Calu3 (cell line): ENCODE data around the gene OGDH. TPM values are rescaled to one million over a fixed set of nuclear protein-coding genes. Genes with fewer than 3 reads are reported as not detected.

Experiments
- BruUV-seq: library from RNA; stranded (reverse); fragments of 400-500 nt; replicated peaks from 2 replicates; lab custom pipeline; 2021; lab: Mats Ljungman, UMichigan
- CTCF ChIA-PET: fragments of 300-600 bp; sonication (Branson Sonifier 250); formaldehyde crosslinking; loops from one replicate; lab custom pipeline; 2022; ENCODE audit warnings: antibody characterized with exemption; lab: Charles Lee
- DNase-seq: peaks from one replicate; pipeline ENCODE4 v3.0.0; 2022
- H3K27ac Mint-ChIP-seq: one replicate; pipeline ENCODE4 v1.8.0; 2022; ENCODE audit warnings: mixed read lengths; ENCODE audit not compliant: unreplicated experiment
- H3K27me3 Mint-ChIP-seq: one replicate; pipeline ENCODE4 v1.8.0; 2022; ENCODE audit warnings: mixed read lengths; ENCODE audit not compliant: unreplicated experiment
- H3K36me3 Mint-ChIP-seq: one replicate; pipeline ENCODE4 v1.8.0; 2022; ENCODE audit warnings: mild to moderate bottlenecking, moderate library complexity, mixed read lengths; ENCODE audit not compliant: insufficient read depth, unreplicated experiment
- H3K4me1 Mint-ChIP-seq: one replicate; pipeline ENCODE4 v1.8.0; 2022; ENCODE audit warnings: mild to moderate bottlenecking, low read depth, mixed read lengths; ENCODE audit not compliant: unreplicated experiment
- H3K4me3 Mint-ChIP-seq: one replicate; pipeline ENCODE4 v1.8.0; 2022; ENCODE audit warnings: mild to moderate bottlenecking, low read depth, moderate library complexity, mixed read lengths; ENCODE audit not compliant: unreplicated experiment
- H3K9me3 Mint-ChIP-seq: one replicate; pipeline ENCODE4 v1.8.0; 2022; ENCODE audit warnings: low read depth, mixed read lengths; ENCODE audit not compliant: unreplicated experiment
- intact Hi-C: fragments of 100-400 bp; cut with micrococcal nuclease; formaldehyde crosslinking; loops from one replicate; pipeline ENCODE4 v1.10.0; 2022; ENCODE audit not compliant: unreplicated experiment
- total RNA-seq: library from RNA; stranded (reverse); gene quantifications from 2 replicates; pipeline ENCODE4 v1.2.3, GENCODE V29; 2022
- TF ChIP-seq, protein P1 (sequence below): fragments of 200-600 bp; IDR thresholded peaks from one replicate; pipeline ENCODE4 v1.8.0; 2022; ENCODE audit warnings: antibody characterized with exemption; ENCODE audit not compliant: unreplicated experiment

OGDH gene
- total RNA-seq, 1 experiment from 2014 or later = 100 TPM

DNA sequence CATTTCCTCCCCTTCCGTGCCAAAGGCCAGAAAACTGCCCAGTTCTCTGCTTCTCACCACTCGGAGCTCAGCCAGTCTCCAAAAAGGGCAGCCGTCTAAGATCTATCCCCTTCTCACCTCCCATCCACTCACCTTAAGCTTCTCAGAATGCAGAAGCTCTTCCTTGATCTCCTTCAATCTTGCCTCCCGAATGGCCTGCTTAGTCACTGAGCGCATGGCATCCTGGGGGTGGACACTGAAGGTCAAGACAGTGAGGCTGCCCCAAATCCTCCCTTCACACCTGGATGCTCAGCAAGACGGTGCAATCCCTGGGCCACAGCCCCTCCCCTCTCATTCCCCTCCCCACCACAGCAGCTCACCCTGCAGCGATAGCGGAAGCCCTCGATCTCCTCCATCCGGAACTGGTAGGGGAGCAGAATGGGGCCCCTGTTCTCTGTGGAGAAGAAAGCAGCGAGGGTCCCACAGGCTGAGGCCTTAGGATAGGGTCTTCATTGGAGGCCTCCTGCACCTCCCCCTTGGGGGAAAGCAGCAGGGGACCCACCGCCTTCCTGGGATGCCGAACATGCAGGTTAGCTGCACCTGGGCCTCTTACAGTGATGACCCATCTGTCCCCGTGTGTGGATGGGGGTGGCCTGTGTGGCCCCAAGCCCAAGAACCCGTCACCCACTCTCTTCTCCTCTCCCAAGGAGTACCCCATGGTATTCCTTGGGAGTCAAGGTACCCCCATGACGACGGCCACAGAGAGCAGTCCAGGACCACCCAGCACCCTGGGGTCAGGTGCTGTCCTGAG is 37.5 kb upstream of the OGDH start:
- DNase-seq = no peak
- no peaks in the 10 kb centered on the region for H3K27me3 Mint-ChIP-seq
- H3K4me3 Mint-ChIP-seq = no peak overlapping the region
- TF ChIP-seq, protein P1, sequence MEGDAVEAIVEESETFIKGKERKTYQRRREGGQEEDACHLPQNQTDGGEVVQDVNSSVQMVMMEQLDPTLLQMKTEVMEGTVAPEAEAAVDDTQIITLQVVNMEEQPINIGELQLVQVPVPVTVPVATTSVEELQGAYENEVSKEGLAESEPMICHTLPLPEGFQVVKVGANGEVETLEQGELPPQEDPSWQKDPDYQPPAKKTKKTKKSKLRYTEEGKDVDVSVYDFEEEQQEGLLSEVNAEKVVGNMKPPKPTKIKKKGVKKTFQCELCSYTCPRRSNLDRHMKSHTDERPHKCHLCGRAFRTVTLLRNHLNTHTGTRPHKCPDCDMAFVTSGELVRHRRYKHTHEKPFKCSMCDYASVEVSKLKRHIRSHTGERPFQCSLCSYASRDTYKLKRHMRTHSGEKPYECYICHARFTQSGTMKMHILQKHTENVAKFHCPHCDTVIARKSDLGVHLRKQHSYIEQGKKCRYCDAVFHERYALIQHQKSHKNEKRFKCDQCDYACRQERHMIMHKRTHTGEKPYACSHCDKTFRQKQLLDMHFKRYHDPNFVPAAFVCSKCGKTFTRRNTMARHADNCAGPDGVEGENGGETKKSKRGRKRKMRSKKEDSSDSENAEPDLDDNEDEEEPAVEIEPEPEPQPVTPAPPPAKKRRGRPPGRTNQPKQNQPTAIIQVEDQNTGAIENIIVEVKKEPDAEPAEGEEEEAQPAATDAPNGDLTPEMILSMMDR = no peak
- CTCF ChIA-PET = interaction anchor here (0.6 to 0.8 kb wide), 2 partner anchors 10 to 21 kb away, joined by 3 read pairs; no protein-coding TSS in a partner anchor
- BruUV-seq = no TSS peak
- H3K4me1 Mint-ChIP-seq = peaks cover 29% of the 10 kb centered on the region
- intact Hi-C loops = loop anchor here (5.0 kb wide), 1 partner anchor 222 kb away; no protein-coding TSS in a partner anchor
- no peaks in the 10 kb centered on the region for H3K9me3 Mint-ChIP-seq
- H3K27ac Mint-ChIP-seq = no peak overlapping the region
- peaks cover 82% of the 10 kb centered on the region for H3K36me3 Mint-ChIP-seq

DNA sequence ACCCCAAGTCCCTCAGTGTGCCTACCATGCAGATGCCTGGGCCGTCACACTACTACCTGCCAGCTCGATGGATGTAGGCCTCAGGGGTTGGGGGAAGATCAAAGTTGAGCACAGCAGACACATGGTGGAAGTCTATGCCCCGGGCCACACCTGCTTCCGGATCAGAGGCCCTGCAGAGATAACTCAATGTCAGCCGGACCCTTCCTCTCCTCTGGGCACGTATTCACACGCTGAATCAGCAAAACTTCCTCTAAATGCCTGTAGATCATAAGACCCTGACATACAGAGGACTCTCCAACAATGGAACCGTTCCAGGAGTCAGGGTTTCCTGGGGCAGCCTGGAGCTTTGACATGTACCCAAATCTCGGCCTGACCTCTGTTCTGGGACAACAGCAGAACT is 36.5 kb upstream of the OGDH start:
- TF ChIP-seq, protein P1 = no peak
- peaks cover 28% of the 10 kb centered on the region for H3K4me1 Mint-ChIP-seq
- intact Hi-C loops = loop anchor here (5.0 kb wide), 2 partner anchors 223 to 922 kb away; no protein-coding TSS in a partner anchor
- no peak for DNase-seq
- H3K36me3 Mint-ChIP-seq = peaks cover 82% of the 10 kb centered on the region
- H3K9me3 Mint-ChIP-seq = no peaks in the 10 kb centered on the region
- no peak overlapping the region for H3K27ac Mint-ChIP-seq
- BruUV-seq = no TSS peak
- CTCF ChIA-PET = no interaction called here
- H3K27me3 Mint-ChIP-seq = no peaks in the 10 kb centered on the region
- H3K4me3 Mint-ChIP-seq = no peak overlapping the region

DNA sequence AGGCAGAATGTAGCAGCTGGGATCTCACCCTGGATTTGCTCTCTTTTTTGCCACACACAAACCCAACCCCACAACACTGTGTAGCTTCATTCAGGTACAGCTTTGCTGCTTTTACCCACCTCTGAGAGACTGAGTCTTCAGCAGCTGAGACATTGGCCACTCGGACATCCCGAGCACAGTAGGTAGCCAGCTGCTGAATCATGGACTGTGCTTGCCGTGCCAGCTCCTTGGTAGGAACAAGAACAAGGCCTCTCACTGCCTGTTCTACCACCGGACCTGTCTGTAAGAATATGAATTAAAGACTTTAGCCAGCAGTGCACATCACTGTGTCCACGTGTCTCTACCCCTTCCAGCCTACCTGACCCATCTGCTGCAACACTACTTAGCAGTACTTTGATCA is 33.7 kb upstream of the OGDH start:
- Mint-ChIP-seq H3K4me3 (peak overlapping the region; percentile 93), H3K27ac (peak overlapping the region; percentile 86), H3K36me3 (peaks cover 90% of the 10 kb centered on the region), H3K27me3 (no peaks in the 10 kb centered on the region), H3K4me1 (peaks cover 26% of the 10 kb centered on the region), H3K9me3 (no peaks in the 10 kb centered on the region)
- CTCF ChIA-PET = interaction anchor here (1.4 to 1.5 kb wide), 2 partner anchors 11 to 38 kb away, joined by 5 to 6 read pairs; no protein-coding TSS in a partner anchor
- no peak for DNase-seq
- no TSS peak for BruUV-seq
- TF ChIP-seq, protein P1 = no peak
- intact Hi-C loops = loop anchor here (5.0 kb wide), 1 partner anchor 920 kb away; no protein-coding TSS in a partner anchor

DNA sequence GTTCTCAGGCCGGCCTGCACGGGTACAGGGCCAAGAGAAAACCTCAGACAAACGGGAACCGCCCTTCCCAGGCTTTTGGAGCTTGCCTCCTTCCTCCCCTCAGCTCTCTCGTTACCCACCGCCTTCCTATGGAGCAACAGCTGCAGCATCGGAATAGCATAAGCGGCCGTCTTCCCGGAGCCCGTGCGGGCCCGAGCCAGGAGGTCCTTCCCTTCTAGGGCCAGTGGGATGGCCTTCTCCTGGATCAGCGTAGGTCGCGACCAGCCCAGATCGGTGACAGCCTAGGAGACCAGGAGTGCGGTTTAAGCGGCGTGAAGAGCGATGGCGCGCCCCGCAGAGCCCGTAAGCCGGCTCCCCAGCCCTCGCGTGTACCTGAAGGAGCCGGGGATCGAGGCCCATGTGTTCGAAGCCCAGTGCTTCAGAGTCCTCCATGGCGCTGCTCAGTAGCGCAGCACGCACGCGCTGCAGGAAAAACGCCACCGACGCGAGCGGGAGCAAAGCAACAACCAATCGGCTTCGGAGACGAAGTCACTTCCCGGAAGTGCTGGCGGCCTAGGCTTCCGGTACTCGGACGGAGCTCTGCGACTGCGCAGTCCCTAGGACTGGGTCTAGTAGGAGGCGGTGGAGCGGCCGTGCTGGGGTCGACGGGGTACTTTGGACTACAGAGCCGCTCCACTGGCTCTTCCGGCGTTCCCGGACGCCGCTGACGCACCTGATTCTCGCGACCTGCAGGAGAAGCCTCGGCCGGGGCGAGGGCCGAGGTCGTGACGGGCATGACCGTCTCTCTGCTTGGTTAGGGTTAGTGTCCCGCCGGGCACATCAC is 32.8 kb upstream of the OGDH start, which contains the start of gene DDX56:
Gene DDX56 (minus strand): TSS at position 445 of the 823 bp plus-strand sequence. CDS start 13 bp downstream, at position 432.
- H3K4me3 Mint-ChIP-seq = peak within 1 kb of the TSS; percentile 93
- peak; percentile 97 for DNase-seq
- peak within 1 kb of the TSS; percentile 86 for H3K27ac Mint-ChIP-seq
- intact Hi-C loops = loop anchor here (5.0 kb wide), 1 partner anchor 919 kb away; no protein-coding TSS in a partner anchor
- no TSS peak for BruUV-seq
- H3K27me3 Mint-ChIP-seq = no peaks in the 10 kb centered on the region
- CTCF ChIA-PET = interaction anchor here (0.6 to 1.5 kb wide), 6 partner anchors 8 to 563 kb away, joined by 3 to 8 read pairs (median 4); partner anchors contain the start of gene NPC1L1
- peaks cover 26% of the 10 kb centered on the region for H3K4me1 Mint-ChIP-seq
- H3K9me3 Mint-ChIP-seq = no peaks in the 10 kb centered on the region
- TF ChIP-seq, protein P1 = no peak
- peaks cover 96% of the 10 kb centered on the region for H3K36me3 Mint-ChIP-seq
